Measurements from ENCODE around the gene ARRDC5.
"Not testable (repeated sequence)": the region's sequence is repeated elsewhere in the genome, so short reads cannot be mapped to it uniquely, and the experiment has no call there.

The ARRDC5 gene

GRCh38 chr19:4909156-4909896, 6.6 kb upstream of the ARRDC5 start, which contains the start of gene UHRF1:
UHRF1 (plus strand) TSS chr19:4909501; CDS start chr19:4910886, 1,385 bp downstream.
- no peak for TF ChIP-seq CTCF (IDR thresholded peaks at IDR 0.05; ENCODE audit: borderline replicate concordance, insufficient read depth, low read depth, low read length)
- peak within 1 kb of the TSS; percentile 89 for H3K4me3 ChIP-seq (ENCODE audit: low read depth, low read length)

GRCh38 chr19:4908781-4909155, 6.1 kb upstream of the ARRDC5 start:
- TF ChIP-seq CTCF (IDR thresholded peaks at IDR 0.05; ENCODE audit: borderline replicate concordance, insufficient read depth, low read depth, low read length): no peak
- H3K4me3 ChIP-seq (ENCODE audit: low read depth, low read length): no peak overlapping the region

- H3K4me3 ChIP-seq (ENCODE audit: low read depth, low read length): no peak overlapping the region
- no peak for TF ChIP-seq CTCF (IDR thresholded peaks at IDR 0.05; ENCODE audit: borderline replicate concordance, insufficient read depth, low read depth, low read length)
Observed at GRCh38 chr19:4908360-4908759, 5.7 kb upstream of the ARRDC5 start.

- no peak for TF ChIP-seq CTCF (IDR thresholded peaks at IDR 0.05; ENCODE audit: borderline replicate concordance, insufficient read depth, low read depth, low read length)
- no peak overlapping the region for H3K4me3 ChIP-seq (ENCODE audit: low read depth, low read length)
Observed at GRCh38 chr19:4906963-4907362, 4.3 kb upstream of the ARRDC5 start.

GRCh38 chr19:4904481-4904880, 1.8 kb upstream of the ARRDC5 start:
- no peak for TF ChIP-seq CTCF (IDR thresholded peaks at IDR 0.05; ENCODE audit: borderline replicate concordance, insufficient read depth, low read depth, low read length)
- H3K4me3 ChIP-seq (ENCODE audit: low read depth, low read length): no peak overlapping the region

GRCh38 chr19:4900879-4901278, 1.8 kb downstream of the ARRDC5 start:
- H3K4me3 ChIP-seq (ENCODE audit: low read depth, low read length): not testable (repeated sequence)

GRCh38 chr19:4897146-4897545, 5.5 kb downstream of the ARRDC5 start:
- no peak for TF ChIP-seq CTCF (IDR thresholded peaks at IDR 0.05; ENCODE audit: borderline replicate concordance, insufficient read depth, low read depth, low read length)
- H3K4me3 ChIP-seq (ENCODE audit: low read depth, low read length): no peak overlapping the region

Measured in GM12875 (cell line).